HepG2 (cell line): Measurements from ENCODE around the gene DUS1L. TPM values are rescaled to one million over a fixed set of nuclear protein-coding genes. Genes with fewer than 3 reads are reported as not detected.
A peak's percentile ranks its signal among the peaks of the same experiment; 100 is the strongest.

ENCODE experiments used
- ATAC-seq: fragments of 200-7000 bp; cut with Tn5 transposase; 3 replicates; pipeline ENCODE4 v1.9.1; 2020; ENCODE audit warnings: mild to moderate bottlenecking, moderate library complexity
- BruUV-seq: library from RNA; stranded (reverse); fragments of 400-500 nt; replicated peaks from 2 replicates; lab custom pipeline; 2021; lab: Mats Ljungman, UMichigan
- CTCF ChIA-PET: fragments of 300-600 bp; formaldehyde crosslinking; extraction: SDS; loops from one replicate; lab custom pipeline; 2021; ENCODE audit warnings: low total read pairs, inconsistent platforms, low intra/inter-chr PET ratio; lab: Yijun Ruan, JAX
- POLR2A ChIA-PET: fragments of 350-600 bp; sonication (Branson Sonifier 250); formaldehyde crosslinking; loops from one replicate; lab custom pipeline; 2020; ENCODE audit warnings: antibody characterized with exemption, inconsistent platforms; lab: Yijun Ruan, JAX
- DNase-seq: peaks from one replicate; pipeline ENCODE4 v3.0.0-alpha.2; 2015; ENCODE audit warnings: low spot score
- FAIRE-seq: peaks from 3 replicates; lab custom pipeline; 2011; peaks lifted over from hg19 to GRCh38; lab: Jason Lieb, UNC
- H2AFZ ChIP-seq: one replicate; pipeline ENCODE4 v1.6.1; 2011; ENCODE audit warnings: low read length, inconsistent platforms
- H3K27ac ChIP-seq: fragments of 300-600 bp; 3 replicates; pipeline ENCODE4 v1.8.0; 2011; ENCODE audit warnings: mixed run types, mild to moderate bottlenecking, mixed read lengths, low read length, inconsistent platforms; ENCODE audit not compliant: insufficient read depth; ENCODE audit errors: extremely low read length
- H3K27me3 ChIP-seq, 2 experiments: fragments of 200-600 bp in 1 of 2; 2 replicates in 1 of 2; 3 replicates in 1 of 2; pipeline versions ENCODE4 v1.6.0 to v1.8.0; 2011; ENCODE audit warnings: low read length in 2 of 2, mild to moderate bottlenecking in 2 of 2, moderate library complexity in 2 of 2, inconsistent platforms in 1 of 2; ENCODE audit not compliant: insufficient read depth in 2 of 2, control insufficient read depth in 1 of 2
- H3K36me3 ChIP-seq, 2 experiments: fragments of 200-600 bp in 1 of 2; replicated peaks in 1 of 2; 2 replicates in 1 of 2; 3 replicates in 1 of 2; pipeline versions ENCODE4 v1.5.1 to v1.8.0; 2011; ENCODE audit warnings: low read length in 2 of 2, inconsistent platforms in 1 of 2; ENCODE audit not compliant: insufficient read depth in 2 of 2, control insufficient read depth in 1 of 2
- H3K4me1 ChIP-seq: 2 replicates; pipeline ENCODE4 v1.5.1; 2012; ENCODE audit warnings: low read length, inconsistent platforms; ENCODE audit not compliant: insufficient read depth
- H3K4me2 ChIP-seq: 2 replicates; pipeline ENCODE4 v1.6.0; 2011; ENCODE audit warnings: low read depth, low read length, inconsistent platforms
- H3K4me3 ChIP-seq, 3 experiments: fragments of 200-600 bp in 1 of 3; sonication (generic), shearing (Covaris generic) in 1 of 3; replicated peaks in 1 of 3; 2 replicates each; pipeline ENCODE4 v1.5.1; 2011 to 2016; ENCODE audit warnings: low read length in 3 of 3, inconsistent platforms in 2 of 3, low read depth in 2 of 3, mild to moderate bottlenecking in 2 of 3, control low read depth in 1 of 3, mixed read lengths in 1 of 3; ENCODE audit not compliant: insufficient read depth in 1 of 3
- H3K79me2 ChIP-seq: one replicate; pipeline ENCODE4 v1.6.1; 2011; ENCODE audit warnings: low read length, inconsistent platforms; ENCODE audit not compliant: insufficient read depth
- H3K9ac ChIP-seq: 2 replicates; pipeline ENCODE4 v1.6.0; 2011; ENCODE audit warnings: mild to moderate bottlenecking, low read depth, low read length, inconsistent platforms; ENCODE audit not compliant: insufficient read depth
- H3K9me3 ChIP-seq: 2 replicates; pipeline ENCODE4 v1.5.1; 2012; ENCODE audit warnings: mild to moderate bottlenecking, low read length
- H4K20me1 ChIP-seq: 2 replicates; pipeline ENCODE4 v1.6.0; 2011; ENCODE audit warnings: inconsistent platforms, mild to moderate bottlenecking, low read length, moderate library complexity; ENCODE audit not compliant: insufficient read depth
- ATF7-NPFF ChIP-seq: sonication (generic); formaldehyde crosslinking; IDR thresholded peaks from 2 replicates; pipeline ENCODE4 v1.8.1; 2023; ENCODE audit warnings: mild to moderate bottlenecking, low read depth, missing genetic modification reagents, moderate library complexity
- BRD4 ChIP-seq: sonication (generic); formaldehyde crosslinking; IDR thresholded peaks from 2 replicates; pipeline ENCODE4 v1.4.0; 2020; ENCODE audit warnings: missing genetic modification reagents
- CBFB ChIP-seq: sonication (generic); formaldehyde crosslinking; IDR thresholded peaks from 2 replicates; pipeline ENCODE4 v1.4.0; 2020; ENCODE audit warnings: missing genetic modification reagents
- CSRNP1 ChIP-seq: sonication (generic); formaldehyde crosslinking; IDR thresholded peaks from 2 replicates; pipeline ENCODE4 v1.8.1; 2023; ENCODE audit warnings: mild to moderate bottlenecking, missing genetic modification reagents
- DDIT3 ChIP-seq: sonication (generic); formaldehyde crosslinking; IDR thresholded peaks from 2 replicates; pipeline ENCODE4 v1.4.0; 2020; ENCODE audit warnings: mild to moderate bottlenecking, missing genetic modification reagents
- FIP1L1 ChIP-seq: fragments of 200-400 bp; formaldehyde crosslinking; IDR thresholded peaks from 2 replicates; pipeline ENCODE4 v1.6.1; 2018; ENCODE audit warnings: low read depth, mild to moderate bottlenecking, low read length, moderate library complexity, borderline replicate concordance; ENCODE audit not compliant: insufficient read depth
- GRHL1 ChIP-seq: sonication (generic); formaldehyde crosslinking; conservative IDR thresholded peaks from 2 replicates; pipeline ENCODE4 v1.8.0; 2022; ENCODE audit warnings: missing genetic modification reagents
- NAIF1 ChIP-seq: sonication (generic); formaldehyde crosslinking; IDR thresholded peaks from 2 replicates; pipeline ENCODE4 v1.5.0; 2020; ENCODE audit warnings: mild to moderate bottlenecking, missing genetic modification reagents, borderline replicate concordance
- ZNF207 ChIP-seq: fragments of 450-650 bp; IDR thresholded peaks from 2 replicates; pipeline ENCODE4 v1.6.1; 2016; ENCODE audit warnings: antibody characterized with exemption, borderline replicate concordance
- ZNF263 ChIP-seq: sonication (generic); formaldehyde crosslinking; IDR thresholded peaks from 2 replicates; pipeline ENCODE4 v1.4.0; 2020; ENCODE audit warnings: missing genetic modification reagents
- ZNF296 ChIP-seq: sonication (generic); formaldehyde crosslinking; conservative IDR thresholded peaks from 2 replicates; pipeline ENCODE4 v1.5.0; 2020; ENCODE audit warnings: mild to moderate bottlenecking, missing genetic modification reagents
- ZNF432 ChIP-seq: sonication (generic); formaldehyde crosslinking; IDR thresholded peaks from 2 replicates; pipeline ENCODE4 v1.5.0; 2020; ENCODE audit warnings: missing genetic modification reagents, mild to moderate bottlenecking, borderline replicate concordance
- ZNF577 ChIP-seq: sonication (generic); formaldehyde crosslinking; IDR thresholded peaks from 2 replicates; pipeline ENCODE4 v1.4.0; 2020; ENCODE audit warnings: mild to moderate bottlenecking, low read depth, missing genetic modification reagents, borderline replicate concordance
- ZNF740 ChIP-seq: sonication (generic); formaldehyde crosslinking; IDR thresholded peaks from 2 replicates; pipeline ENCODE4 v1.4.0; 2020; ENCODE audit warnings: missing genetic modification reagents
- ZNF839 ChIP-seq: sonication (generic); formaldehyde crosslinking; IDR thresholded peaks from 2 replicates; pipeline ENCODE4 v1.4.0; 2020; ENCODE audit warnings: missing genetic modification reagents, mild to moderate bottlenecking, borderline replicate concordance
- WGBS: methylation state at CpG from one replicate; pipeline ENCODE4 v1.1.6; 2017; ENCODE audit warnings: low lambda C conversion rate; 5-methylcytosine and 5-hydroxymethylcytosine counted together
- in situ Hi-C: cut with HindIII; loops from 2 replicates; pipeline ENCODE4 v1.10.0; 2017; ENCODE audit warnings: low pct_unique_long_range_greater_than_20kb; ENCODE audit not compliant: extremely low pct_ligation_motif_present
- intact Hi-C: fragments of 100-400 bp; cut with micrococcal nuclease; formaldehyde crosslinking; loops from one replicate; pipeline ENCODE4 v1.10.0; 2022; ENCODE audit not compliant: unreplicated experiment
- polyA plus RNA-seq, 8 experiments: library from polyadenylated mRNA; depleted of rRNA in 3 of 8; stranded (reverse) in 7 of 8; unstranded in 1 of 8; fragments of >200 nt; fragmentation: Illumina TruSeq in 4 of 8; extraction: Trizol in 4 of 8; gene quantifications; 2 replicates each; pipeline versions ENCODE4 v1.2.1 to v1.2.3, GENCODE V29; 2011 to 2016; ENCODE audit warnings: low read depth in 4 of 8, missing spikeins in 1 of 8, mixed read lengths in 1 of 8; ENCODE audit not compliant: insufficient read depth in 1 of 8
- total RNA-seq, 5 experiments: library from RNA; depleted of rRNA; stranded (reverse); fragments of >200 nt; fragmentation: Illumina TruSeq; extraction: Trizol; gene quantifications; 2 replicates each; pipeline ENCODE4 v1.2.3, GENCODE V29; 2016; ENCODE audit warnings: low read depth in 1 of 5

Gene DUS1L
- total and polyA plus RNA-seq, 2 of the 13 experiments (the other 11 are each of a cell fraction or from before 2014, with no cell fraction given), result 81.0 to 109 TPM

- TF ChIP-seq ZNF296 (CRISPR knock-in tag), result no peak
- TF ChIP-seq, all 625 proteins: peak for 0
Measured at GRCh38 chr17:82070611-82071010, 5.0 kb upstream of the DUS1L start (continued).

- DNase-seq, result no peak
- Histone ChIP-seq H3K27me3 (no peaks in the 10 kb centered on the region), H3K79me2 (peaks cover 20% of the 10 kb centered on the region), H3K36me3 (peaks cover 19 to 34% of the 10 kb centered on the region in 2 experiments), H3K9me3 (no peaks in the 10 kb centered on the region), H3K9ac (peak overlapping the region; percentile 95), H3K4me1 (peaks cover 28% of the 10 kb centered on the region), H3K4me2 (peak overlapping the region; percentile 96), H3K27ac (peak overlapping the region; percentile 64), H4K20me1 (no peaks in the 10 kb centered on the region), H2AFZ (no peak overlapping the region), H3K4me3 (peak overlapping the region; percentile 69 to 99 (median 92))
- ChIA-PET CTCF (no interaction called here), POLR2A (interaction anchor here (0.6 to 3.4 kb wide), 8 partner anchors 9 to 41 kb away, joined by 3 to 14 read pairs (median 4); partner anchors contain the start of gene DCXR)
- peak; percentile 3; the same call in 2 of the 3 replicates for ATAC-seq
- intact Hi-C loops (no loop called here), in situ Hi-C loops (no loop called here)
- BruUV-seq, result no TSS peak
- no peak for FAIRE-seq
- WGBS, result 1% methylated on average over 21 of the region's 47 CpGs
- TF ChIP-seq BRD4 (CRISPR knock-in tag) (no peak), ZNF577 (CRISPR knock-in tag) (no peak), CBFB (CRISPR knock-in tag) (no peak), GRHL1 (CRISPR knock-in tag) (no peak), ZNF432 (CRISPR knock-in tag) (no peak), FIP1L1 (no peak), ZNF207 (no peak), ZNF839 (CRISPR knock-in tag) (no peak), CSRNP1 (CRISPR knock-in tag) (no peak), ZNF263 (CRISPR knock-in tag) (no peak; the same call in 1 of the 2 replicates), DDIT3 (CRISPR knock-in tag) (no peak), ATF7-NPFF (CRISPR knock-in tag) (no peak), NAIF1 (CRISPR knock-in tag) (no peak), ZNF740 (0 out of 2 replicates have a peak, but pooled peaks have one; percentile 14)
Measured at GRCh38 chr17:82065193-82065637, 389 bp downstream of the DUS1L start.
